Tibial nerve (tissue), 4 donors: ENCODE results near the gene GGNBP2.

Experiments
- EP300 ChIP-seq, 2 donors: sonication (generic); formaldehyde crosslinking; IDR thresholded peaks; one replicate each; pipeline ENCODE4 v1.6.1; 2017; ENCODE audit warnings: antibody characterized with exemption in 2 of 2, mild to moderate bottlenecking in 1 of 2
- POLR2A ChIP-seq, 2 donors: fragments of 450-650 bp; IDR thresholded peaks; one replicate each; pipeline ENCODE4 v1.6.1; 2017; ENCODE audit warnings: antibody characterized with exemption in 2 of 2, mild to moderate bottlenecking in 2 of 2, moderate library complexity in 2 of 2
- TF ChIP-seq, protein P1 (sequence below), 5 experiments: fragments of 200-600 bp in 3 of 5; fragments of 450-650 bp in 2 of 5; sonication (generic) in 3 of 5; IDR thresholded peaks; one replicate each; pipeline ENCODE4 v1.5.1; 2016 to 2019; ENCODE audit warnings: antibody characterized with exemption in 5 of 5, mild to moderate bottlenecking in 3 of 5, moderate library complexity in 2 of 5

DNA sequence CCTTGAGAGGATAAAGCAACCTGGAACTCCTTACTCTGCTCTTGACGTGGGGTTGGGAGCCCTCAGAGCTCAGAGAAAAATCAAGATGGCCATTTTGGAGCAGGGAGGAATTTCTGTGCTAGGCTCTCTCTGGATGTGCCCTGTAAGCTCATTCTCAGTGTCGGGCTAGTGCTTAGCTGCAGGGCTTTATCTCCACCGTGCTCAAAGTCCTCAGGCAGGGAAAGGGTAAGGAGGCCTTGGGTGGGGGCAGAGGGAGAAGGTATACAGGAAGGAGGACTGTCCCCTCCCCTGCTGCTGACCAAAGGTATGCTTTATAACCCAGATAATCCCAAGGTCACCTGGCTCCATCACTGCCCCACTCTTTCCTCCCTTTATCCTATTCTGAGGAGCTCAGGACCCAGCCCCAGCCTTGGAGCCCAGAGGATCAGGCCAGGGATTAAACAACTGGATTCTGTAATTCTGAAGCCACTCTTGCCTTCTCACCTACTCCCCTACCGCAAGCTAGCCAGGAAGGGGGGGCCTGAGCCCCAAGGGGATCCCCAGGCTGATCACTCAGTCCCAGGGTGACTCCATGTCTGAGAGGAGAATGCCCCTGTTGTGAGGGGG is 48.1 kb downstream of the GGNBP2 start:
- TF ChIP-seq, protein P1, sequence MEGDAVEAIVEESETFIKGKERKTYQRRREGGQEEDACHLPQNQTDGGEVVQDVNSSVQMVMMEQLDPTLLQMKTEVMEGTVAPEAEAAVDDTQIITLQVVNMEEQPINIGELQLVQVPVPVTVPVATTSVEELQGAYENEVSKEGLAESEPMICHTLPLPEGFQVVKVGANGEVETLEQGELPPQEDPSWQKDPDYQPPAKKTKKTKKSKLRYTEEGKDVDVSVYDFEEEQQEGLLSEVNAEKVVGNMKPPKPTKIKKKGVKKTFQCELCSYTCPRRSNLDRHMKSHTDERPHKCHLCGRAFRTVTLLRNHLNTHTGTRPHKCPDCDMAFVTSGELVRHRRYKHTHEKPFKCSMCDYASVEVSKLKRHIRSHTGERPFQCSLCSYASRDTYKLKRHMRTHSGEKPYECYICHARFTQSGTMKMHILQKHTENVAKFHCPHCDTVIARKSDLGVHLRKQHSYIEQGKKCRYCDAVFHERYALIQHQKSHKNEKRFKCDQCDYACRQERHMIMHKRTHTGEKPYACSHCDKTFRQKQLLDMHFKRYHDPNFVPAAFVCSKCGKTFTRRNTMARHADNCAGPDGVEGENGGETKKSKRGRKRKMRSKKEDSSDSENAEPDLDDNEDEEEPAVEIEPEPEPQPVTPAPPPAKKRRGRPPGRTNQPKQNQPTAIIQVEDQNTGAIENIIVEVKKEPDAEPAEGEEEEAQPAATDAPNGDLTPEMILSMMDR (IDR thresholded peaks at IDR 0.05), result no peak
- no peak for TF ChIP-seq POLR2A (IDR thresholded peaks at IDR 0.05)
- no peak for TF ChIP-seq EP300 (IDR thresholded peaks at IDR 0.05)
